DMS53 treated with DMSO at 0.1 percent for 48 hours (cell line): ENCODE measurements around the gene P3H4.

Source experiments
- DNase-seq: peaks from one replicate; lab custom pipeline; 2025; ENCODE audit not compliant: unreplicated experiment; lab: John Stamatoyannopoulos, UW

The P3H4 gene

DNA sequence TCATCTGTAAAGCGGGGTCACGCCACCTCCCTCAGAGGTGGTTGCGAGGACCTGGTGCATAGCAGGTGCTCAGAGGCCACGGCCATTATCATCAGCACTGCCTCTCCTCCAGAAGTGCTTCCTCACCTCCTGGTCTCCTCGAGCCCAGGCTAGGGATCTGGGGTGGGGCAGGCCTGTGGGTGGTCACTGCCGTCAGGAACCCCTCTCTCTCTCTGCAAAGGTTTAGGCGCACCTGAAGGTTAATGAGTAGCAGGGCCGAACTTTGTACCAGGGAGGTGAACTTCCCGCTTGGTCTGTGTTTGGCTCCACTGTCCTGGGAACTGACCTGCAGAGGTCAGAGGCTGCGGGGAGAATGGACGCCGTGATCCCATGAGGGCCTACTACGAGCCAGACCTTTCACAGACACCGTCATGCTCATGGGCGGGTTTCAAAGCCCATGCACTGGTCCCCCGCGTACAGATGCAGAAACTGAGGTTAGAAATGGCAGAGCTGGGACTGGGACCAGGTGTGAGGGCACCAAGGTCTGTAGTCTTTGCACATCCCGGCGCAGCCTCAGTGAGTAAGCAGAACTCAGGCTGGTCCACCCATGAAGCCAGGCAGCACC, 39.1 kb downstream of the P3H4 start:
- DNase-seq = no peak

DNA sequence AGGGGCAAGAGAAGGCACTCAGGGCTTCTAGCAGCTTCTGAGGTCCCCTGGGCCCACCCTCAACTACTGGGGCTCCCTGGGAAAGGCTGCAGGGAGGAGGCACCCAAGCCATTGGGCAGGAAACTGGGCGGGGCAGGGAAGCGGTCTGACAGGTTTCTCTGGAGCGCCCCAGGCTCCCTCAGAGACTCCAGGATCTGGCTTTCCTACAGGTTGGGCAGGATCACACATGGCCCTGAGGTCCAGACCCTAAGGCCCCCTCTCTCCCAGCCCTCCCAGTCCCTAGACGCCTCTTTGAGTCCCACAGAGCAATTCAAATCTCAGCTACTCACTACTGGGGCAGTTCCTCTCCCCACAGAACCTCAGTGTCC, 39.5 kb downstream of the P3H4 start:
- DNase-seq = peak; percentile 21

DNA sequence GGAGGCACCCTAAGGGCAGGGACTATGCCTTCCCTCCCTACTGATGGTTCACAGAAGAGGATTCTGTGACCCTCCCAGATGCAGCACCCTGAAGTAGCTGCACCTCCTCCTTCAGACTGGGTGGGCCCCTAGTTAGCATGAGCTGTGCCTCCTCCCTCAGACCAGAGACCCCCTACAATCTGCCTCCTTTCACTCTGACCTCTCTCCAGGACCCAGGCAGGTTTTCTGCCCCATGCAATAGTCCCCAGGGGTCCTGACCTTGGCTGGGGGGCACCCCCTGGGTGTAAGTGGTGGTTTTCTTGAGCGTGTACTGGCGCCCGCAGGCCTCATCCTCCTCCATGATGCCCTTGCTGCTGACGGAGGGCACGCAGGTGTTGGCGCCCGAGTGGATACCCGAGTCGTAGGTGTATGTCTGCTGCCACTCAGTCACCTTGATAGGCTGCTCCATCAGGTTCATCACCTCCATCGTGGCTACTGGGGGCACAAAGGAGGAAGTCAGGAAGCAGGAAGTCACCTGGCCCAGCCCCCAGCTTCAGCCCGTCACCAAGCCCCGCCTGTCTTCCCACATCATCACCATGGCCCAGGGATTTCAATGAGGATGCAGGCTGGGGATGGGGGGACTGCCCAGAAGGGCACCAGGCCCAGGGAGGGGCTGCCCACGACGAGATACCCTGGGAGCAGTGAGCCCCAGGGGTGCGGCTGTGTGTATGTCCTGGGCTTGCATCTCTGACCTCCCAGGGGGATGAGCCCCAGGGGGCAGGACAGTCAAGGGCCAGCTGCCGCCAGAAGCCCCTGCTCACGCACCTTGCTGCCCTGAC, 40.2 kb downstream of the P3H4 start:
- no peak for DNase-seq

DNA sequence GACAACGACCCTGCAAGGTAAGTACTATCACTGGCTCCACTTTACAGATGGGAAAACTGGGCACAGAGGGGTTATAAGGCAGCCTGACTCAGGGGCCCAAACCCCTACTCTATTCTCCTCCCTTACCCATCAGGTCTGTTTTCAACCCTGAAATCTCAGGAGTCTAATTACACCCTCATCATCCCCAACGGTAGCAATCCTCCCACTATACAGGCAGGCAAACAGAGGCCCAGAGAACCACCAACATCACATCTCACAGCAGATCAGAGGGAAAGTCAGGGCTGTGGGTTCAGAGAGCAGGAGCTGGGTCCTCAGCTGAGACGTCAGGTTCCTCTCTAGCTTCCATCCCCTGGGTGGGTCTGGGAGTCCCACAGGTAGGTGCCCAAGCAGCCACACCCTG, 41.8 kb downstream of the P3H4 start:
- no peak for DNase-seq

DNA sequence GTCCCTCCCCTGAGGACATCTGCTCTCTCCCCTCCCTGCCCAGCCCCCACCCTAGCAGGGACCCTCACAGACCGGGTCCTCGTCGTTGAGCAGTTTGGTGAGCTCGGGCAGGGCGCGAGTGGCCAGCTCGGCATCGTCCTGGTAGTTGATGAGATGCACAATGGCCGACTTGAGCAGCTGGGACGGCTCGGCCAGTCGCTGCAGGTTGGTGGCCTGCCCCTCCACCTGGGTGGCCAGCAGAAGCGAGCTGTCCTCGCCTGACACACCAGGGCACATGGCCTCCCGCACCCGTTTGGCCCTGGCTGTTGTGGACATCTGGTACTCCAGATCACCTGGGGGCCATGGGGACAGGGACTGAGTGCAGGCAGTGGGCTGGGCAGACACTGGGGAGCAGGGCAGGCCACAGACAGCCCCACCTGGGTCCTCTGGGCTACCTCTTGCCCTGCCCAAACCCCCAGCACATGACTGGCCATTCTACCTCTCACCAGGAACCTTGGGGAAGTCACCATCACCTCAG, 42.3 kb downstream of the P3H4 start:
- no peak for DNase-seq

DNA sequence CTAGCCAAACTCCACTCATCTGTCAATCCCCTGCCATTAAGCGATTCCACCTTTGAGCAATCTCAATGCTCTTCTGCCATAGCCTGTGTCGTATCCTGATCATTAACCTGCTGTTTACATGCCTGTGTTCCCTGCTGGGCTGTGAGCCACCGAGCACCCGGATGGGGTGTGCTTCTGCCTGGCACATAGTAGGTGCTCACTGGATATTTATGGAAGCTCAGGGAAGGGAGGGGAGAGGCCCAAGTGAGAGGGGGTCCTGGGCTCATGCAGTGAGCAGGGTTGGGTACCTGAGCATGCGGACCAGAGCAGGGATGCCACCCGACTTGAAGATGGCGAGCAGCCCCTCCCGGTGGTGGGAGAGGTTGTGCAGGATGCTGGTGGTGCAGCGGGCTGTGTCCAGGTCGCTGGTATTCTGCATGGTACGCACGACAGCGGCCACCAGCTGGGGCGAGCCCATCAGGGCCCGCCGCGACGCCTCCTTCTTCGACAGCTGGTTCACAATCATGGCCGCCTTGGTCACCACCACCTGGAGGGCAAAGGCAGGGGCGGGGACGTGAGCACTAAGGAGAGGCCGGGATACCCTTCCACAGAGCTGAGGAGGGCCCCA, 43.0 kb downstream of the P3H4 start:
- DNase-seq = no peak

DNA sequence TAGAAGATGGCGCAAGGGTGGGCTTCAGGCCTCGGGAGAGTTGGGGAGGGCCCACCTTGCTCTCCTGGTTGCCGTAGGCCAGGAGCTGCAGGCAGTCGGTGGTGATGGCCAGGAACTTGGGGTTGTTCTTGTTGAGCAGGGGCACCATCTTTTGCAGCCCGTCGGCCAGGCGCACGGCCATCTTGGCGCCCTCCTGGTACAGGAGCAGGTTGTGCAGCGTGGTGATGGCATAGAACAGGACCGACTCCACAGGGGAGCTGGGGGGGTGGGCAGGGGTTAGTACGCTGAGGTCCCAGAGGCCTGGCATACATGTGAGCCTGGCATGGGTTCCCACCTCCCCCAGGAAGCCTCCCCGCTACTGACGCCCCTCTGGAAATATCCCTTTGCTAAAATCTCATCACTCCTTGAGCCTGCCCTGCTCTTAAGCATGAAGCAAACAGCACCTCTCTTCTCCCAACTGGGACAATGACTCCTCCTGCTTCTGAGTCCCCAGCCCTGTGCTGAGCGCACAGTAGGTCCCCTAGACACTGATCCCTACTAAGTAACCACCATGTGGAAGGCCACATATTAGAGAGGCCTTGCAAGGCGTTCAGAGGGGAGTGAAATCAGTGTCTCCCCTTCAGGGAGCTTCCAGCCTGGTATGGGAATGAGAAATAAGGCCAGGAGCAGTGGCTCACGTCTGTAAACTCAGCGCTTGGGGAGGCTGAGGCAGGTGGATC, 44.3 kb downstream of the P3H4 start:
- DNase-seq = no peak

DNA sequence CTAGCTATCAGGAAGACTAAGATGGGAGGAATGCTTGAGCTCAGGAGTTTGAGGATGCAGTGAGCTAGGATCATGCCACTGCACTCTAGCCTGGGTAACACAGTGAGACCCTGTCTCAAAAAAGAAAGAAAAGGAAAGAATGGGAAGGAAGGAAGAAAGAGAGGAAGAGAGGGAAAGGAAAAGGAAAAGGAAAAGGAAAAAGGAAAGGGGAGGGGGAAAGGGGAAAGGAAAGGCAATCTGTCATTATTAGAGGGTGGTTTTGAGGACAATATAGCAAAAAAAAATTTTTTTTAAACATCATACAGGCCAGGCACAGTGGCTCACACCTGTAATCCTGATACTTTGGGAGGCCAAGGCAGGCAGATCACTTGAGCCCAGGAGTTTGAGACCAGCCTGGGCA, 45.6 kb downstream of the P3H4 start:
- DNase-seq = no peak

DNA sequence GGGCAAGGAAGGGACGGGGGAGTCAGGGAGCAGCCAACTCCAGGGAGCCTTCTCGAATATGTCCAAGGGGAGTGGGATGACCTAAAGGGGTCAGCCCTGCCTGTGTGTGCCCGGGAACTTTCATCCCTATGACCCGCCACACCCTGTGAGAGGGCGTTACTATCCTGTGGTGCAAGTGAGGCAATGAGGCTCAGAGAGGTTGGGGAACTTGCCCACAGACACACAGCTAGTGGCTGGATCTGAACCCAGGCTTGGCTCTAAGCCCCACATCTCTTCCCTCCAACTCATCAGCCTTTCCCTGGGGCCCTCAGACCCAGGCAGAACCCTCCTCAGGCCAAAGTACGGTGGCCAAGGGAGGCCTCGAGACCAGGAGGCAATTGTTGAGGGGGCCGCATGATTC, 48.4 kb downstream of the P3H4 start:
- no peak for DNase-seq

DNA sequence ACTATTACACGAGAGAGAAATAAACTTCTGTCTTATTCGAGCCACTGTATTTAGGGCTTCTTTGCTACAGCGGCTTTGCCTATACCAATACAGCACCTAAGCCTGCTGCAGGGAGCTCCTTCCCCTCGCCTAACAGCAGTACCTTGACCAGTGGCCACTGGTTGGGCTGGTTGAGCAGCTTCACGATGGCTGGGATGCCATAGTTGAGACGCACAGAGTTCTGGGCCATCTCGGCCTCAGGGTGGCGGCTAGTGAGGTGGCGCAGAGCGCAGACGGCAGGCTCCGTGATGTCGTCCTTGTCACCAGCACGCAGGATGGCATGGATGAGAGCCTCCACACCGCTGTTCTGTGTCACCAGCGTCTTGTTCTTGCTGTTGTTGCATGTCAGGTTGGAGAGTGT, 48.9 kb downstream of the P3H4 start:
- DNase-seq = no peak

DNA sequence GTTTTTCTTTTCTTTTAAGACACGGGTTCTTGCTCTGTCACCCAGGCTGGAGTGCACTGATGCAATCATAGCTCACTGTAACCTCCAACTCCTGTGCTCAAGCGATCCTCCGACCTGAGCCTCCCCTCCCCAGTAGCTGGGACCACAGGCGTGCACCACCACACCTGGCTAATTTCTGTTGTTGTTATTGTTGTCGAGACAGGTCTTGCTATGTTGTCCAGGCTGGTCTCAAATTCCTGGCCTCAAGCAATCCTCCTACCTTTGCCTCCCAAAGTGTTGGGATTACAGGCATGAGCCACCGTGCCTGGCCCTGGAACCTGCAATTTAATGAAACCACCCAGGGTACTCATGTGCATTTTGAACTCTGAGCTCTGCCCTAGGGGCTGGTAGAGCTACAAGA, 49.4 kb downstream of the P3H4 start:
- DNase-seq = no peak

DNA sequence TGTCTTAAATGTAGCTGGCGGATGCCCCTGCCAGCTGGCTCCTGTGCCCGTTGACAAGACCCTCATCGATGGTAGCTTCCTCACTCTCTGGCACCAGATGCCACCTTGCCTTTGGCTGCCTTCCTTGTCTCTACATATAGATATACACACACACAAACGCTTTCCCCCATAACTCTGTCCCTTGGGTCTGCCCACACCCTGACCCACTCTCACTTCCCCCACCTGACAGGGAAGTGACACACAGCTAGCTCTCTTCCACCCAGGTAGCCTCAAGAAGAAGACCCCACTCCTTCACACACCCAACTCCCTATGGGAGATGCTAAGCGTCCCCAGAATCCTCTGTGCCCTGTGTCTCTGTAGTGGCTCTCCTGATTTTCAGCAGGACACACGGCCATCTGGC, 50.9 kb downstream of the P3H4 start:
- DNase-seq = no peak

DNA sequence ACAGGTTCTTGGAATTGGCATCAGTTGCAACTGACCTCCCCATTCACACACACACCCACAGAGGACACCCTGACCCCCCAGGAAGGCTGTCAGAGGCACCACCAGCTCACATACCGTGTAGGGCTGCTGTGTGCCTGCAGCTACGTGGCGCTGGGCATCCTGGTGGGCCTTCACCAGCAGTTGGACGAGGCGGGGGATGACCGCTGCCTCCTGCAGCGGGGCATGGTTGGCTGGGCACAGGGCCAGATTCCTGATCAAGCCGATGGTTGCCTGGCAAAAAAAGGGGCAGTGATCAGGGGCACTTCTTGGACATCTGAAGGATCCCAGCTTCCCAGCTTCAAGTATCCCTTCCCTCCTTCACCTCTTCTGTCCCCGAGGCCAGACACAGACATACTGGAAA, 53.1 kb downstream of the P3H4 start:
- DNase-seq = no peak

DNA sequence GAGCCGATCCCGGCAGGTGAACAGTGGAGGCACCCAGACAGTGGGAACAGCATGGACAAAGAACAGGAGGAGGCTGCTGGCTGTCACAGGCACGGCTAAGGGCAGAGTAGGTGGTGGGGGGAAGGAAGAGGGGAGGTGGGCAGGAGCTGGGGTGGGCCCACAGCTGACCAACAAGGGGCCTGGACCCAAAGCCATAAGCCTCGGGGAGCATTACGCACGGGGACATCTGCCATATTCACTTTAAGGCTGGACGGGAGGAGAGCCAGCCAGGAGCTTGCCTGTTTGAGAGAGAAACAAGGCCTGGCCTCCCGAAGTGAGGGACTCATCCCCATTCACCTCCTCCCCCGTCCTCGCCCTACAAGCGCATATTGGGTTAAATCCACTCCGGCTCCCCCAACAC, 57.7 kb downstream of the P3H4 start:
- DNase-seq = no peak
